HG02938 (cell line): ENCODE data around the gene FRAS1.
"Not testable (repeated sequence)": the region's sequence is repeated elsewhere in the genome, so short reads cannot be mapped to it uniquely, and the experiment has no call there.

Experiments
- ATAC-seq: cut with Tn5 transposase; IDR thresholded peaks from one replicate; pipeline ENCODE4 v1.9.1; 2021; ENCODE audit warnings: mild to moderate bottlenecking, moderate library complexity; ENCODE audit not compliant: unreplicated experiment

FRAS1 gene

DNA sequence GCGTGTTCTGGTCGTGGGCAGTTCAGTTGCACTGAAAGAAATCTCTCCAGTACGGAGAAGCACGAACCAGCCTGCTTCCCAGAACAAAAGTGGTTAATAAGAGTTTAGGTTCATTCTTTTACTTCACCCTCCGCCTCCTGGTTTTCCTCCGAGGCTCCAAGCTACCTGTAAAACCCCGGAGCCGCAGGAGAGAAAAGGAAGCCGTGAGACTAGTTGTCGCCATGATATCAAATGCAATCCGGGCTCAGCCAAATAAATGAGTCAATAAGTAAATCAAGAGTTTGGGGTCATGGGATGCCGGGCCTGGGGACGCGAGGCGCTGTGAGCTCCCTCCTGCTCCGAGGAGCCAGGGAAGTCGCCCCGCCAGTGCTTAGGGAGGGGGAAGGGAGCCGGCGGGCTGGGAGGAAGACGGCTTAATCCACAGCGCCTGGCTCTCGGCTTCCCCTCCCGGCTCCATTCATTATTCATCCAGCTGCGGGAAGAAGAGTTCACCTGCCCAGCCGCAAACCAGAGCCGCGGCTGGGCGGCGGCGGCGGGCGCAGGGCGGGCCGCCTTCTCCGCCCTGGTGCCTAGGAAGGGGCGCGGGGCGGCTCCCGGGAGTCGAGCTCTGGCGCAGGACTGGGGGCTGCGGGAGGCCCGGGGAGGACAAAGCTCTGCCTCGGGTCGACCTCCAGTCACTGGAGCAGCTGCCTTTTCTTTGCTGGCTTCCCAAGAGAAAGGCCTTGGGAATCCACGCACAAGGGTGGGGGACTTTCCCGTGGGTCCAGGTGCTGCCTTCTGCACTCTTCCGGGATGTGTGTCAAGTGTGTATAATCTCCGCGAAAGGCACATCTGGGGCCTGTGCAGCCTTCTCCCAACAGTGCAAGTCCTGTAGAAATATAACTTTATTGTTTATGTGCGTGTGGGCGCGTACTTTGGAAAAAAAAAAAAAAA, 1.7 kb downstream of the FRAS1 start:
- ATAC-seq: no peak

DNA sequence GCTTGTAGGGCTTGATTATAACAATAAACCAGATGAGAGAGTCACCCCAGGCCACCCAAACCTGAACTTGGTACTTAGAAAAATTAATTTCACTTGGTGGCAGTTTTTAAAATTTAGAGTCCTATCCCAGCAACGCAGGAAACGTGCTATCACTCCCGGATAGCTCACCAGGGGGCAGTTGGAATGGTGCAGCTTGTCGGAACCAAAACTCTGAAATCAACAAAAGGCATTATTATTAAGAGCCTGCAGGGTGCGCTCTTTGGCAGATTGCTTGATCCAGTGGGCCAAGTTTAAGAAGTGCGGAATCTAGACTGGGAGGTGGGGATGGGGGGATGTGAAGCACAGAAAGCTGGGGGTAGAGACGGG, 2.4 kb downstream of the FRAS1 start:
- ATAC-seq: no peak

DNA sequence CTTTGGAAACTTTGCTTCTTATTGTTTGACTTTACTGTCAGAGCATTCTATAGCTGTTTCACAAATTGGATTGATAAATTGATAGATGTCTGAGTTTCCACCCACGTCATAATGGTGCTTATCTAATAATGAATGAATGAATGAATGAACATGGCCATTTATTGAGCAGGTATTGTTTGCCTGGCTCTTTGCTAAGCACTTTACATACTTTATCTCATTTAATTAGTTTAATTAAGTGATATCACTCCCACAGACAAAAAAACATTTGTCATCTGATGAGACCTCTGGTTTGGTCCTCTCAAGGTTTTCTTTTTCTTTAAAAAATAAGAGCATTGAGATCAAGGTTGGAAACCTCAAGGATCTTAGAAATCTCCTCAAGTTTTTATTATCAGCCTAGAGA, 2.8 kb downstream of the FRAS1 start:
- ATAC-seq: no peak

DNA sequence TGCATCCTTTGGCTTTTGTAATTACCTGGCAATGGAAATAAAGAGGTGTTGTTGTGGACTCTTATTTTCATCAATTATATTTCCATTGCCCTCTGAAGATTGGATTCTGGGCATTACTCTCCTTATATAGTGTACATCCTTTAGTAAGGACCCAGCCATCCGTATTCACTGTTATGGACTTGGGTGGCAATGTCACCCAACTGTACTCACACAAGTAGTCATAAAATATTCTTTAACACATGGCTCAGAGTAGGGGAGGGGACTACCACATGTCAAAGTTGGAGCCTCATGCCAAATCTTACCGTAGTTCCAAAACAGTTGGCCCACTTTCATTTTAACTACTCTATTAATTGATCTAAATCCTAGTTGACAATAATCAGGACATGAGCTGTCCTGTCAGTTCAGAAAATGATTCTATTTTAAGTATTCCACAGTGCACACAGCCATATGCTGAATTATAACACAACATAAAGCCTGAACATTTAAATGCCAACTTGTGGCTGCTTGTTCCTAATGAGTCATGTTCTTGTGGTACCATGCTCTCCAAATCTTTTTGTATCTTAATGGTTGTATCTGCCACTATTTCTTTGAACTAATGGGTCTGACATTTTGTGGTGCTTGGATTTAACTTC, 4.9 kb downstream of the FRAS1 start:
- ATAC-seq: no peak

DNA sequence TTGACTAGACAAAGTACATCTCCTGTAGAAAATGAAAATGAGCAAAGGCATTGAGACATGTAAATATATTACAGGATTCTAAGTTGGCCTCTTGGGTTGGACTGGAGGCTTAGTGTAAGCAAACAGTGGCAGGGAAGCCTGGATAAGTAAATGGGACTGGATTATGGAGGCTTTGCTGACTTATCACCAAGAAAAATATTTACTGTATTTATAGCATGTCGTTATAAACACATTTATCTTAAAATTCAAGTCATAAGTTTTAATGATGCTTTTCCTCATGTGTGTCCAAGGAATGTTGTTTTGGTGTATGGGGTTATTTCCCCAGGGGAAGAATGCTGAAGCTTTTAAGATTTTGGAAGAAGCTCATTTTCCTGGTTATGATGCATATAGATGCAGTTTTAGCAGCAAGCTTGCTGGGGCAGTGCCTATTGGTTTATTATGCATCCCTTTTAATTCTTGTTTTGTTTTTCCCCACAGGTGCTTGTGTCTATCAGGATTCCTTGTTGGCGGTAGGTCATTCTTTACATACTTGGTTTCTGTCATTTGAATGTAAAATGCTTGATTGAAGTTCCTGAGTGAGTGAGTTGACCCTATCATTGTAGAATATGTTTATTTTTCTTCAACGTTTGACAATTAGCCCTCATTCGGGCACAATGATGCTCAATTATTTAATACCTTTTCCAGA, 8.5 kb downstream of the FRAS1 start:
- ATAC-seq: no peak

DNA sequence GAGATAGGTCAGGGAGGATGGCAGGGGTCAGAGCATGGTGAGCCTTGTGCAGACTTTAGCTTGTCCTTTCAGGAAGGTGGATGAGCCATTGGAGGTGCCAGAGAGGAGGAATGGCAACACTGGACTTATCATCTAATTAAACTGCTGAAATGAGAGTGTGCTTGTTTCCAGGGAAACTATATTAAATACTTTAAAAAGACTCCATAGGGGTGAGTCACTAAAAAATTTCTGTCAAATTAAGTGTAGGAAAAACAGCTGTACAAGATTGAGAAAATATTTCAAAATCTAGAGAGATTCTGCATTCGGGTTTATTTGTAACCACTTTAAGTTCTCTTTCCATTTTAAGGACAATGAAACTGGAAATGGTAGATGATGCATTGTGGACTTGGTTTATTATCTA, 11.4 kb downstream of the FRAS1 start:
- no peak for ATAC-seq

DNA sequence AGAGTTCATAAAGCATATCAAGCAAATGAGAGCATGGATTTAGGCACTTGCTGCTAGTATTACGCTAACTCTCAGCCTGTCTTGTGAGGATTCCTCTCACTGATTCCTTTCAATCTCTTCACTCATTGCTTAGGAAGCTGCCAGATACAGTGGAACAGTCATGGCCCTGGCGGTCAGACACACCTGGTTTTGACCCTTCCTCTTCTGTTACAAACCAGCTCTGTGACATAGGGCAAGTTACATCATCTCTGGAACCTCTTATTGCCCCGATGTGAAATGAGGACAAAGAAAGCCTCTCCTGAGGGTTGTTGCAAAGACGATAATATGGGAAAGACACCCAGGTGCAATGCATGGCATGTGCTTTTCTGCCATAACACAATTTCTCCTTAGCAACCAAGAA, 12.2 kb downstream of the FRAS1 start:
- no peak for ATAC-seq

DNA sequence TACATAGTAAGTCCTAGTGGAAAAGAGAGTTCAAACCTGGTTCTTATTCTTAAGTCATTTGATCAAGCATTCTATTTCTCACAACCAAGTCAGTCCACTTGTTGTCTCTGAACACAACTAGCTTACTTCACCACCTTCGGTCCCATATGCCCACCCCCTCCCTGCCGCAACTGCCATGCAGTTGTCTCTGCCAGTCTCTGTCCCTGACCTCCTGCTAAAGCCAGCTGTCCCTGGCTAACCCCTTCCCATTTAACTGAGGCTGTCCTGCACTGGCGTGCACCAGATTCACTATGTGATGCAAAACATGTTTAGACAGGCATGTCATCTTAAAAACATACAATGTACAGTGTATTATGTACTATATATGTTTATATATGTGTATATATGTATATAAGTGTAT, 12.7 kb downstream of the FRAS1 start:
- no peak for ATAC-seq

DNA sequence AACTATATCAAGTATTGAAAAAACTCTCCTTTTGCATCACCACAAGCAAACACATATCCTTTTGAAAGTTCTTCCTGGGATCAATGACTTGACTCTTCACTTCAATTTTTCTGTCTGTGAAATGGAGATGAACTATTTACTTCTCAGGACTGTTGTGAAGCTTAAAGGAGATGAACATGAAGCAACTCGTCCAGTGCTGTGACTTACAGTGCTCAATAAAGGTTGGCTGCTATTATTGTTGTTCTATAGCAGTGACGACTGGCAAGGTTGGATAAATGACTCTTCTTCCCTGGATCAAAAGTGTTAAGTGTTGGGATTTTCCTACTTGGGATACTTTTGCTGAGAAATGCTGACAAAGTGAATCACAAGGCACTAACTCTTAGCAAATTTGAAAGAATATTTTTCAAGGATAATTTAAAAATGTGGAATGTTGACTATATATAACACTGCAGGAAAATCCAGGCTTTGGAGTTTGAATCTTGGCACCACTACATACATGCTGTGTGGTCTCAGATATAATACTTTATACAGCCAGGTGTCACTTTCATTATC, 13.7 kb downstream of the FRAS1 start:
- no peak for ATAC-seq

DNA sequence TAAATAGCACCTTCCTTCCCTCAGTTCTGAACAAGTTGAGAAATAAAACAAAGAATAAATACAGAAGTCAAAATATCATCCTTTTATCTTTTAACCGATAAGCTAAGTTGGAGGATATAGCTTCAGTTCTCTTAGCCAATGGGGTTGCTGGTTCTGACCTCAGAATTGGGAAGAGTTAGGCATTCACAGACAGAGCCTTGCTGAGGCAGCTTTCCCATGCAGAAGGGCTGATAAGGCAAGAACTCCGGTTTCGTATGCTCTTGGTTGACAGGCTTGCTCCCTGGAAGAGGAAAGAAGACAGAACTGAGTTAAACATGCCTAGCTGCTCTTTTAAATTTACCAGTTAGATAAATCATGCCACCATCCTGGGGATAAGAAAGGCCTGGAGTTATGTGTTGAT, 17.6 kb downstream of the FRAS1 start:
- no peak for ATAC-seq

DNA sequence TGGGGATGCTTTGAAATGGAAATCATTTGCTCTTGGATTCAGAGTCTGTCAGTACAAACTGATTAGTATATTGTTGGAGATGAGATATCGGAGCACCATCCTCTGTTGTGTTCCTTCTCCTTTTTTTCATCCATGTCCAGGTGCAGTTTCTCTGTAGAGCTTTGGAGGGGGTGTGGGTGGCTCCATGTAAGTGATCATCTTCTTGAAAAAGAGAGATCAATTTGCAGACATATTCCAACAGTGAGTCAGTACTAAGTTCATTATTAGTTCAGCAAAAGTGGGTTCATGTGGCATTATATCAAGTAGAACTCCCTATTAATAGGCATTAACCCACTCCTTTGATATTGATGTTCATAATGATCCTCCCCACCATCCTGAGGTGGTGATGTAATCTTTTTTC, 18.9 kb downstream of the FRAS1 start:
- no peak for ATAC-seq

DNA sequence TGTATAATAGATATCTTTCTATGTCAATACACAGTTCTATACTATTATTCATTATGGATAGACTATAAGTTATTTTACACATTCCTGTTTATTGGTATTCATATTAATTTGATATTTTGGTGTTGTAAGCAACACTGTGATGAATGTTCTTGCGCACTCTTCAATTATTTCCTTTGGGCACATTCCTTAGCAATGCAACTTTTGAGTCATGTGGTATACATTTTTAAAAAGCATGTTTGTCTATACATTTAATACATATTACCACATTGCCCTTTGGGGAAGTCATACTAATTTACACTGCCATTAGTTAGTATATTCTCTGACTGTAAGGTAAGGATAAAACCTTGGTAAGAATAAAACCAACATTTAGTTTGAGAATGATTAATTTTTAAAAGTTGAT, 21.0 kb downstream of the FRAS1 start:
- no peak for ATAC-seq

DNA sequence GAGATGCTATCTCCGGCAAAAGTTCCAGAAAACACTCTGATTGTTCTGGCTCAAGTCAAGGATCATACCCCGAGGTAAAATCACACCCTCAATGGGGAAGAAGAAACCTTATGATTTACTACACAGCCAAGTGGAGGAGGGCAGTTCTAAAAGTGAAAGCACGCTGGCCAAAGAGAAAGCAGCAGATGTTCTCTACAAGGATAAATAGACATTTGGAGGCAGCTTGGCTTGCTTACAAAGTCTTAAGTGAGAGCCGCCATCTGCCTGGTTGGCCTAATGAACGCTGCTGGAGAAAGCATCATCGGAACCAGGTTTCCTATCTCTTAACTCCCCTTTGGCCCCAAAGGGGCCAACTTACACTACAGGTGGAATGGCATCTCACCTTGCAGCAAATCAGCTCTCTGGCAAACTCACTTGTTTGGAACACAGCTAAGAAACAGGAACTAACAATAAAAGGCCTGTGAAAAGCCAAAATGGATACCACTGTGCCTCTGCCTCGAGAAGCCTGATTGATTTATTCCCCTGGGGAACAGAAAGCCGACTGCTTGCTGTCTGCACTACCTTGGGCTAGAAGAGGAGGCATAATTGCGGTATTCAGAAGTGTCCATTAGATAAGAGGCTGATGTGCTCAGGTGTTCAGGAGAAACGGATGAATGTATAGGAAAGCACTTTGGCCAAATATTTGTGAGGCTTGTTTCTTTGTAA, 22.8 kb downstream of the FRAS1 start:
- no peak for ATAC-seq

DNA sequence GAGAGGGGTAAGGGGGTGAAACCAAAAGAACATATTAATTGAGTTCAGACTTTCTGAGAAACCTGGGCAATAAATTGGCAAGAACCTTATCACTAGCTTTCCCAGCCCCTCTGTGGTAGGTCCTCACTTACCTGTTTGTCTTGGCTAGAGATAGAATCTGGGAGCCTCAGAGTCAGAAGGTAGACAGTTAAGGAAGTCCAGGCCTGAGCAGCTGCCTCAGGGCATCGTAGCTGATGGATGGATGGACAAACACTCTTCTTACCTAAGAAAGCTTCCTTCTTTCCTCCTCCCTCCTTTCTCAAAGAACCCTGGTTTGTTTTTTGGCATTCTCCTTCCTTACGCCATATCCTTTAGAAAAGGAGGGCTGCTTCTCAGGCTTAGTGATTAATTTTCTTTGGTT, 24.4 kb downstream of the FRAS1 start:
- no peak for ATAC-seq

DNA sequence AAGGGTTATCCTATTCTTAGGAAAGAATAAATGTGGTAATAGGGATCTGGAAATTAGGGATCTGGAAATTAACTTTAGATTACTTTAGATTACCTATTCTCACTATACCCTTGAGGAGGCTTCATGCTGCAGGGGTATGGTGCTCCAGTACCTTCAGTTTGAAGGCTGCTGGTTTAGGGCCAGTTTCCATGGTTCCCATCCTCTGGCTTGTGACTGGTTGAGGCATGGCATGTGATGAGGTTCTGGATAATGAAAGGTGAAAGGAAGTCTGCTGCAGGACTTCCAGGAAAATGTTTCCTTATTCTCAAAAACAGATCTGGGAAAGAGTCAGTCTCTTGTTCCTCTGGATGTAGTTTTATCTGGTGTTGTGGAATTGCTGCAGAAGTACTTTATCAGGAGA, 25.9 kb downstream of the FRAS1 start:
- no peak for ATAC-seq

DNA sequence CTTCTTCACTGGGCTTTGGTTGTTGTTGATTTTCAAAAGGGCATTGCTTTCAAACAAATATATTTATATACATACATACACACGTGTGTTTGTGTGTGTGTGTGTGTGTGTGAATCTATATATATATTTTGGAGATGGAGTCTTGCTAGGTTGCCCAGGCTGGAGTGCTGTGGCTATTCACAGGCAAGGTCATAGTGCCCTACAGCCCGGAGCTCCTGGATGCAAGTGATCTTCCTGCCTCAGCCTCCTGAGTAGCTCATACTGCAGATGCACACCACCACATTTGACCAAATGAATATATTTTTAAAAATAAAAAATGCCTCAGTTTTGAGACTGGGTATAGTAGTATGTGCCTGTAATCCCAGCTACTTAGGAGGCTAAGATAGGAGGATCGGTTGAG, 34.4 kb downstream of the FRAS1 start:
- ATAC-seq: no peak

DNA sequence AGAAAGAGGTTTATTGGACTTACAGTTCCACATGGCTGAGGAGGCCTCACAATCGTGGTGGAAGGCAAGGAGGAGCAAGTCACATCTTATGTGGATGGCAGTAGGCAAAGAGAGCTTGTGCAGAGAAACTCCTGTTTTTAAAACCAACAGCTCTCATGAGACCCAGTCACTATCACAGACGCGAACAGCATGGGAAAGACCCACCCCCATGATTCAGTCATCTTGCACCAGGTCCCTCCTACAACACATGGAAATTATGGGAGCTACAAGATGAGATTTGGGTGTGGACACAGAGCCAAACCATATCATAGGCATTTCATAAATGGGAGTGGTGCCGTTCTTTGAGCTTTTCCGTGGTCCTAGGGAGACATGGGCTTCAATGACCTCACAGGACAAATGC, 35.2 kb downstream of the FRAS1 start:
- ATAC-seq: not testable (repeated sequence)

DNA sequence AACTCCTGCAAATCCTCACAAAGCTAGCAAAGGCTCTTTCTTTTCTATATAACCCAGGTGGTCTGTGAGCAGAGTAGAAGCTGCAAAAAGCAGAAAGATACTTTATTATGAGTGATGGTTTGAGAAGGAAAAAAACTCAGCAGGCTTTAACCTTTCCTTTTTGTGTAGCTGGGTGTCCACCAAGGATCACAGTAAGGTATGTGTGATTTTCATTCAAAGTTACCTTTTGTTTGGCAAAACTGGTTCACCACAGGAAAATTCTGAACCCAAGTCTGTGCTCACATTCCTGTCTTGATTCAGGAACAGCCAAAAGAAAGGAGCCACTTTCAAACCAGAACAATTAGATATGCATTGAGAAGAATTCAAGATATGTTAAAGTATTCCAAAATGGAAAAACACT, 35.7 kb downstream of the FRAS1 start:
- ATAC-seq: no peak

DNA sequence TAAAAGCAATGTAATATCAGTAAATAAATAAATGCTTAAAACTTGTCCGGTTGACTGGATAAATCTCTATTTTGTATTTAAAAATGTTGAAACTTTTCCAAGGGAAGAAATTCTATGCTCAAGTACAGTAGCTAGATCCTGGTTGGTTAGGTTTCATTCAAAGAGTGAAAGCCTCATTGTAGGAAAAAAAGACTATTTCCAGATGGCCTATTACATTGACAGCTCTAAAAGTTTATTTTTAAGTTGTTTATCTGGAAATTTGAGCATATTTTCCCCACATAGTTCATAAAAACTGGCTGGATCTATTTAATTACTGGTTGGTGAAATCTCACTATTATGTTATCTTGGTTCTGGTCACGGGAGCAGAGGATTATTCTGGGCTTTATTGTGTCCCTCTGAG, 38.0 kb downstream of the FRAS1 start:
- no peak for ATAC-seq

DNA sequence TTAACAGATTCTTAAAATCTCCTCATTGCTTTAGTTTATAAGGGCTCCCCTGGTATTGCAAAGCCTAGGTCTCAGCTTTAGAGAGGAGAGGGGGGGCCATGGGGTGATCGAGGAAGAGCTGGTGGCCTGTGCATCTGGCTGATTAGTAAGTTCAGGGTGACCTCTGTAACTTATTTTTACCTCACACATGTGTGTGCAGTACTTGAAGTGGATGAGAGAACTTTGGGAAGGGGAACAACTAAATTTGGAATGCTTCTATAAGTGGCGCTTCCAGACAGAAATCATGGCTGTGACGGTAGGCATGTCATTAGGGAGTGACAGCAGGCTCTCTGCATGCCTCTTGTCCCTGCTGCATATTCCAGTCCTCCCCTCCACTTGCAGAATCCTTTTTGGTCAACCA, 41.9 kb downstream of the FRAS1 start:
- ATAC-seq: no peak

DNA sequence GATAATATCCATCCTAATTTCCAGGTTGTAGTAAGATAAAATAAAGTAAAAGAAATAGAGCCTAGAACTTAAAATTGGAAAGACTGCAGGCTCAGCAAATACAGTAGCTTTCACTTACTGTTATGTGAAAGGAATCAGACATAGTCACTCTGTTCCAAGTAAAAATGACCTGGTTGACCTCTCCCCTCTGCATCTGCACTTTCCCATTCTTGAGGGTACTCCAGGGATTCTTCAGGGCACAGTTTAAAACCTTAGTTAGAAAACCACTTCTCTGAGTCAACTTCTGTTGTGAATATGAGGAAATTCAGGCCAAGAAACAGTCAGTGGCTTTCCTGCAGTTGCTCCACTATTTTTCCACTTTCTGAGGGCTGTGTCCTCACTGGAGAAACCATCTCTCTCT, 42.9 kb downstream of the FRAS1 start:
- no peak for ATAC-seq
